HepG2 (cell line): ENCODE measurements around the gene LRRC8D. TPM values are rescaled to one million over a fixed set of nuclear protein-coding genes. Genes with fewer than 3 reads are reported as not detected.

Experiments used
- AGO2 ChIP-seq: fragments of 200-400 bp; formaldehyde crosslinking; optimal IDR thresholded peaks from 2 replicates; pipeline ENCODE3; 2017; ENCODE audit warnings: mild to moderate bottlenecking, low read depth, low read length, moderate library complexity
- ASH2L ChIP-seq: fragments of 300-600, 200-600 bp; sonication (generic); IDR thresholded peaks from 2 replicates; pipeline ENCODE4 v1.7.0; 2017; ENCODE audit warnings: low read depth, mild to moderate bottlenecking, moderate library complexity, mixed read lengths, low read length; ENCODE audit not compliant: insufficient read length
- BRD4 ChIP-seq: sonication (generic); formaldehyde crosslinking; IDR thresholded peaks from 2 replicates; pipeline ENCODE4 v1.4.0; 2020; ENCODE audit warnings: missing genetic modification reagents
- CENPT ChIP-seq: sonication (generic); formaldehyde crosslinking; IDR thresholded peaks from 2 replicates; pipeline ENCODE4 v1.8.0; 2022; ENCODE audit warnings: low read depth, mild to moderate bottlenecking, moderate library complexity, missing genetic modification reagents
- ELF3 ChIP-seq: IDR thresholded peaks from 2 replicates; pipeline ENCODE4 v1.6.1; 2016; ENCODE audit warnings: missing genetic modification reagents, missing compliant biosample characterization
- GTF2F1 ChIP-seq: fragments of 150-350 bp; IDR thresholded peaks from 2 replicates; pipeline ENCODE4 v1.6.1; 2014; ENCODE audit warnings: low read length
- HMG20B ChIP-seq: conservative IDR thresholded peaks from 2 replicates; pipeline ENCODE4 v1.6.1; 2016; ENCODE audit warnings: missing genetic modification reagents, missing compliant biosample characterization
- ISL2 ChIP-seq: sonication (generic); formaldehyde crosslinking; IDR thresholded peaks from 2 replicates; pipeline ENCODE4 v1.5.0; 2020; ENCODE audit warnings: missing genetic modification reagents
- KLF11 ChIP-seq: IDR thresholded peaks from 2 replicates; pipeline ENCODE4 v1.6.1; 2016; ENCODE audit warnings: missing compliant biosample characterization
- LRRFIP1 ChIP-seq: sonication (generic); formaldehyde crosslinking; conservative IDR thresholded peaks from 2 replicates; pipeline ENCODE4 v1.4.0; 2020; ENCODE audit warnings: missing genetic modification reagents
- PCBP2 ChIP-seq: fragments of 200-400 bp; formaldehyde crosslinking; optimal IDR thresholded peaks from 2 replicates; pipeline ENCODE3; 2018; ENCODE audit warnings: low read length, low read depth; ENCODE audit not compliant: poor library complexity, severe bottlenecking
- PHF21A ChIP-seq: sonication (generic); formaldehyde crosslinking; IDR thresholded peaks from 2 replicates; pipeline ENCODE4 v1.5.0; 2020; ENCODE audit warnings: mild to moderate bottlenecking, missing genetic modification reagents
- RAD51 ChIP-seq: fragments of 450-650 bp; IDR thresholded peaks from 2 replicates; pipeline ENCODE4 v1.6.1; 2016; ENCODE audit warnings: borderline replicate concordance
- RBAK ChIP-seq: sonication (generic); formaldehyde crosslinking; IDR thresholded peaks from 2 replicates; pipeline ENCODE4 v1.5.1; 2020; ENCODE audit warnings: mild to moderate bottlenecking, missing genetic modification reagents
- SOX13 ChIP-seq, 3 experiments: fragments of 450-650 bp in 1 of 3; sonication (generic) in 1 of 3; formaldehyde crosslinking in 1 of 3; IDR thresholded peaks in 2 of 3; conservative IDR thresholded peaks in 1 of 3; 2 replicates each; pipeline versions ENCODE4 v1.5.0 to v1.6.1; 2016 to 2020; ENCODE audit warnings: antibody characterized with exemption in 1 of 3, mild to moderate bottlenecking in 1 of 3, missing compliant biosample characterization in 1 of 3, missing genetic modification reagents in 1 of 3, moderate library complexity in 1 of 3
- TBP ChIP-seq: sonication (generic); formaldehyde crosslinking; IDR thresholded peaks from 2 replicates; pipeline ENCODE4 v1.5.0; 2020; ENCODE audit warnings: missing genetic modification reagents
- THRA ChIP-seq: sonication (generic); formaldehyde crosslinking; IDR thresholded peaks from 2 replicates; pipeline ENCODE4 v1.4.0; 2020; ENCODE audit warnings: missing genetic modification reagents, borderline replicate concordance
- WIZ ChIP-seq: sonication (generic); formaldehyde crosslinking; IDR thresholded peaks from 2 replicates; pipeline ENCODE4 v1.5.1; 2020; ENCODE audit warnings: mild to moderate bottlenecking, missing genetic modification reagents
- ZKSCAN8 ChIP-seq: IDR thresholded peaks from 2 replicates; pipeline ENCODE4 v1.6.1; 2016; ENCODE audit warnings: borderline replicate concordance, missing genetic modification reagents, missing compliant biosample characterization
- ZMYM4 ChIP-seq: sonication (generic); formaldehyde crosslinking; IDR thresholded peaks from 2 replicates; pipeline ENCODE4 v1.8.1; 2023; ENCODE audit warnings: mild to moderate bottlenecking, missing genetic modification reagents
- ZNF512B ChIP-seq: sonication (generic); formaldehyde crosslinking; IDR thresholded peaks from 2 replicates; pipeline ENCODE4 v1.5.1; 2020; ENCODE audit warnings: missing genetic modification reagents, mild to moderate bottlenecking, borderline replicate concordance
- ZNF547 ChIP-seq: sonication (generic); formaldehyde crosslinking; IDR thresholded peaks from 2 replicates; pipeline ENCODE4 v1.5.1; 2020; ENCODE audit warnings: mild to moderate bottlenecking, missing genetic modification reagents
- ZNF607 ChIP-seq: sonication (generic); formaldehyde crosslinking; IDR thresholded peaks from 2 replicates; pipeline ENCODE4 v1.5.1; 2020; ENCODE audit warnings: missing genetic modification reagents, mild to moderate bottlenecking, borderline replicate concordance
- ZNF644 ChIP-seq: IDR thresholded peaks from 2 replicates; pipeline ENCODE4 v1.6.1; 2016; ENCODE audit warnings: low read depth
- polyA plus RNA-seq, 8 experiments: library from polyadenylated mRNA; depleted of rRNA in 3 of 8; stranded (reverse) in 7 of 8; unstranded in 1 of 8; fragments of >200 nt; fragmentation: Illumina TruSeq in 4 of 8; extraction: Trizol in 4 of 8; gene quantifications; 2 replicates each; pipeline versions ENCODE4 v1.2.1 to v1.2.3, GENCODE V29; 2011 to 2016; ENCODE audit warnings: low read depth in 4 of 8, missing spikeins in 1 of 8, mixed read lengths in 1 of 8; ENCODE audit not compliant: insufficient read depth in 1 of 8
- total RNA-seq, 5 experiments: library from RNA; depleted of rRNA; stranded (reverse); fragments of >200 nt; fragmentation: Illumina TruSeq; extraction: Trizol; gene quantifications; 2 replicates each; pipeline ENCODE4 v1.2.3, GENCODE V29; 2016; ENCODE audit warnings: low read depth in 1 of 5

The LRRC8D gene
- total and polyA plus RNA-seq, 2 of the 13 experiments (the other 11 are each of a cell fraction or from before 2014, with no cell fraction given): 29.9 to 45.5 TPM

- TF ChIP-seq SOX13 (IDR thresholded peaks at IDR 0.05) (no peak), SOX13 (CRISPR knock-in tag; conservative IDR thresholded peaks at IDR 0.05 in 1 of 2, IDR thresholded peaks at IDR 0.05 in 1 of 2) (peak in 1 of 2 experiments; percentile 76; a peak in 2 of 4 replicates), THRA (CRISPR knock-in tag) (peak; percentile 84), ASH2L (peak; percentile 99), ZKSCAN8 (CRISPR knock-in tag) (0 out of 2 replicates have a peak, but pooled peaks have one; percentile 31), ZNF607 (CRISPR knock-in tag) (no peak), AGO2 (peak; percentile 26), TBP (CRISPR knock-in tag) (no peak), LRRFIP1 (no peak), BRD4 (CRISPR knock-in tag) (no peak), ZNF547 (CRISPR knock-in tag) (no peak), WIZ (CRISPR knock-in tag) (no peak), PCBP2 (no peak), GTF2F1 (no peak), ISL2 (peak; percentile 78; the same call in 1 of the 2 replicates), CENPT (CRISPR knock-in tag) (no peak), RBAK (CRISPR knock-in tag) (no peak), ZMYM4 (CRISPR knock-in tag) (peak; percentile 9; the same call in 1 of the 2 replicates), ZNF512B (no peak), ZNF644 (CRISPR knock-in tag) (peak; percentile 63; the same call in 1 of the 2 replicates), RAD51 (no peak), PHF21A (CRISPR knock-in tag) (no peak), ELF3 (CRISPR knock-in tag) (peak; percentile 32; the same call in 1 of the 2 replicates), KLF11 (CRISPR knock-in tag) (0 out of 2 replicates have a peak, but pooled peaks have one; percentile 27), HMG20B (CRISPR knock-in tag) (no peak)
Measured at GRCh38 chr1:89836252-89837035, 15.6 kb downstream of the LRRC8D start (continued).
